ENCODE results near the gene SPATS2.

DNA sequence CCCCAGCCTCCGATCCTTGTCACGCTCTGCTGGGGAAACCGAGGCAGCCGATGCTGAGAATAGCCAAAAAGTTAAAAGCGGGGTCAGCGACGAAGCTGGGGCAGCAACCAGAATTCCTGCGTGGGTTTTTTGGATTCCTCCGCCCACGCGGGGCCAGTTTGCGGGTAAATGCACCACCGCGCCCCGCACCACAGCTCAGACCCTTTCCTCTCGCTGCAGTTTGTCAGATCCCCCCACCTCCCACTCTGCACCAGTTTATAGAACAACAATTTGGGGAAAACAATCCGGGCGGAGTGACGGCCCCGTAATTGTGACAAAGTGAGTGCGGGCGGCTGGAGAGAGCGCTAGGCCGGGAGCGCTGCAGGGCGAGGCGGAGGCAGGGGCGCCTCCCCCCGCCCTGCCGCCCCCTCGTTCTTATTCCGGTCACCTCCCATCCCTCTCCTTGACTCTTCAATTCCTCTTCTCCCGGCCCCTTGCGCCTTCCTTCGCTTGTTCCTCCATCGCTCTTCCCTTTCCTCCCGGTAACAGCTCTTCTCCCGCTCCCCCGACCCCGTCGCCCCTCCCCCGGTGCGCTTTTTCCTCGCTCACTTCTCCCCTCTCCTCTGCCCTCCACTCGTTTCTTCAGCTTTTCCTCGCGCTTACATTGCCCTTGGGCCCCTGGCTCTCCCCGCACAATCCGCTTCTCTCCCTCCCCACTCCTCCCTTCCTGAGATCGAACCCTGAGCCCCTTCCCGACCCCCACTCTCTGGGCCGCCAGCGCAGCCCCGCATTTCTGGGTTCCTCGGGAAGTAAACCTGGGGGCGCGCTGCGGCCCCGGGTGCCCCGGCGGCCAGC, 21.2 kb upstream of the SPATS2 start:
- TF ChIP-seq EZH2 (IDR thresholded peaks at IDR 0.05): no peak
- no peak for TF ChIP-seq POLR2AphosphoS5 (IDR thresholded peaks at IDR 0.05; ENCODE audit: borderline replicate concordance, low read depth, low read length)
- no peak for TF ChIP-seq FOXP2 (optimal IDR thresholded peaks at IDR 0.05; ENCODE audit: control extremely low read depth, extremely low read length, insufficient read depth)

All from SK-N-MC (cell line).